K562 (cell line): Measurements from ENCODE around the gene PAN3. TPM values are rescaled to one million over a fixed set of nuclear protein-coding genes. Genes with fewer than 3 reads are reported as not detected.

Experiments used
- ATAC-seq: fragments of 200-7000 bp; cut with Tn5 transposase; 3 replicates; pipeline ENCODE4 v1.9.1; 2020; ENCODE audit warnings: moderate library complexity
- BruUV-seq: library from RNA; stranded (reverse); fragments of 400-500 nt; replicated peaks from 2 replicates; lab custom pipeline; 2021; lab: Mats Ljungman, UMichigan
- CTCF ChIA-PET: fragments of 300-600 bp; formaldehyde crosslinking; extraction: SDS; loops from one replicate; lab custom pipeline; 2021; ENCODE audit warnings: low intra/inter-chr PET ratio; lab: Yijun Ruan, JAX
- POLR2A ChIA-PET: fragments of 300-600, 350-650 bp; sonication (Branson Sonifier 250); formaldehyde crosslinking; extraction: SDS; loops from one replicate; lab custom pipeline; 2021; ENCODE audit warnings: antibody characterized with exemption, inconsistent platforms; lab: Yijun Ruan, JAX
- DNase-seq, 4 experiments: peaks; one replicate each; pipeline versions ENCODE4 v3.0.0 to v3.0.0-alpha.2; 2011 to 2018; ENCODE audit warnings: low spot score in 3 of 4, mixed read lengths in 3 of 4; ENCODE audit errors: extremely low read depth in 1 of 4
- FAIRE-seq: peaks from 2 replicates; lab custom pipeline; 2011; peaks lifted over from hg19 to GRCh38; lab: Jason Lieb, UNC
- H2AFZ ChIP-seq: 2 replicates; pipeline ENCODE4 v1.6.0; 2011; ENCODE audit warnings: low read depth, low read length, control low read depth, inconsistent platforms
- H3K27ac ChIP-seq: fragments of 200-600 bp; 3 replicates; pipeline ENCODE4 v1.8.0; 2011; ENCODE audit warnings: low read depth, mild to moderate bottlenecking, control low read depth, inconsistent platforms, low read length, moderate library complexity, mixed read lengths; ENCODE audit errors: extremely low read depth
- H3K27me3 ChIP-seq, 2 experiments: fragments of 300-600 bp in 1 of 2; 2 replicates in 1 of 2; 3 replicates in 1 of 2; pipeline versions ENCODE4 v1.6.0 to v1.8.0; 2011; ENCODE audit warnings: inconsistent platforms in 2 of 2, low read length in 2 of 2, mild to moderate bottlenecking in 1 of 2, mixed read lengths in 1 of 2, moderate library complexity in 1 of 2; ENCODE audit not compliant: control insufficient read depth in 2 of 2, insufficient read depth in 2 of 2
- H3K36me3 ChIP-seq: fragments of 300-600 bp; 3 replicates; pipeline ENCODE4 v1.8.0; 2011; ENCODE audit warnings: mild to moderate bottlenecking, low read length, inconsistent platforms; ENCODE audit not compliant: control insufficient read depth, insufficient read depth
- H3K4me1 ChIP-seq, 2 experiments: fragments of 200-600 bp in 1 of 2; replicated peaks in 1 of 2; 2 replicates in 1 of 2; 3 replicates in 1 of 2; pipeline versions ENCODE4 v1.5.1 to v1.8.0; 2011; ENCODE audit warnings: inconsistent platforms in 2 of 2, low read length in 2 of 2, mild to moderate bottlenecking in 1 of 2, mixed read lengths in 1 of 2, moderate library complexity in 1 of 2; ENCODE audit not compliant: control insufficient read depth in 2 of 2, insufficient read depth in 2 of 2
- H3K4me2 ChIP-seq: 2 replicates; pipeline ENCODE4 v1.6.1; 2011; ENCODE audit warnings: low read length, control low read depth, inconsistent platforms, mixed read lengths; ENCODE audit not compliant: insufficient read depth
- H3K4me3 ChIP-seq: fragments of 200-600 bp; sonication (generic), shearing (Covaris generic); 2 replicates; pipeline ENCODE4 v1.5.1; 2016; ENCODE audit warnings: control low read depth, inconsistent platforms
- H3K79me2 ChIP-seq: fragments of 200-600 bp; 3 replicates; pipeline ENCODE4 v1.8.0; 2011; ENCODE audit warnings: low read length, inconsistent platforms; ENCODE audit not compliant: control insufficient read depth, insufficient read depth
- H3K9ac ChIP-seq, 2 experiments: 2 replicates each; pipeline versions ENCODE4 v1.6.0 to v1.6.1; 2011; ENCODE audit warnings: low read depth in 2 of 2, low read length in 2 of 2, control low read depth in 1 of 2, inconsistent platforms in 1 of 2, mild to moderate bottlenecking in 1 of 2, mixed read lengths in 1 of 2; ENCODE audit not compliant: insufficient read depth in 1 of 2
- H3K9me1 ChIP-seq: one replicate; pipeline ENCODE4 v1.6.0; 2011; ENCODE audit warnings: inconsistent platforms, mild to moderate bottlenecking, low read length, moderate library complexity; ENCODE audit not compliant: control insufficient read depth, insufficient read depth
- H3K9me3 ChIP-seq: replicated peaks from 2 replicates; pipeline ENCODE4 v1.5.1; 2011; ENCODE audit warnings: low read depth, low read length, inconsistent platforms; ENCODE audit not compliant: control insufficient read depth, insufficient read depth
- H4K20me1 ChIP-seq: replicated peaks from 2 replicates; pipeline ENCODE4 v1.6.1; 2011; ENCODE audit warnings: low read length, inconsistent platforms, mixed read lengths; ENCODE audit not compliant: control insufficient read depth, insufficient read depth
- ADNP ChIP-seq: fragments of 200-800 bp; sonication (Bioruptor generic); IDR thresholded peaks from 2 replicates; pipeline ENCODE4 v1.6.1; 2016; ENCODE audit warnings: missing genetic modification characterization, missing compliant biosample characterization
- CBX3 ChIP-seq, 2 experiments: IDR thresholded peaks; 1 replicate in 1 of 2; 2 replicates in 1 of 2; pipeline ENCODE4 v1.6.1; 2012; ENCODE audit warnings: inconsistent platforms in 2 of 2, low read length in 2 of 2, borderline replicate concordance in 1 of 2, control low read depth in 1 of 2
- NCOA6 ChIP-seq: fragments of 450-650 bp; IDR thresholded peaks from 2 replicates; pipeline ENCODE4 v1.6.1; 2017; ENCODE audit warnings: mild to moderate bottlenecking
- NFATC3 ChIP-seq: fragments of 450-650 bp; IDR thresholded peaks from 2 replicates; pipeline ENCODE4 v1.6.1; 2017; ENCODE audit warnings: mild to moderate bottlenecking
- SAFB2 ChIP-seq: fragments of 200-400 bp; formaldehyde crosslinking; IDR thresholded peaks from 2 replicates; pipeline ENCODE4 v1.6.1; 2018; ENCODE audit warnings: borderline replicate concordance, low read length, low read depth, moderate library complexity; ENCODE audit not compliant: severe bottlenecking
- THRB ChIP-seq: fragments of 450-650 bp; formaldehyde crosslinking; conservative IDR thresholded peaks from 2 replicates; pipeline ENCODE4 v1.4.0; 2022; ENCODE audit warnings: mild to moderate bottlenecking, missing genetic modification characterization
- ZNF584 ChIP-seq: fragments of 200-800 bp; sonication (Bioruptor generic); IDR thresholded peaks from 2 replicates; pipeline ENCODE4 v1.6.1; 2016; ENCODE audit warnings: low read depth, mild to moderate bottlenecking, missing genetic modification characterization, missing compliant biosample characterization
- WGBS: fragments of 100-300 bp; shearing (Covaris generic); methylation state at CpG from one replicate; pipeline ENCODE4 v1.1.6; 2016; ENCODE audit warnings: low coverage, mixed read lengths; ENCODE audit not compliant: insufficient coverage; ENCODE audit errors: missing lambda C conversion rate; 5-methylcytosine and 5-hydroxymethylcytosine counted together
- in situ Hi-C: fragments of 300-500 bp; cut with MboI; formaldehyde crosslinking; loops from 4 replicates; pipeline ENCODE4 v1.15.0; 2018; ENCODE audit warnings: inconsistent platforms, mixed read lengths
- intact Hi-C: fragments of 100-400 bp; cut with micrococcal nuclease; formaldehyde crosslinking; loops from 2 replicates; pipeline ENCODE4 v1.14.2; 2022
- polyA plus RNA-seq, 8 experiments: library from polyadenylated mRNA; depleted of rRNA in 4 of 8; stranded (reverse) in 5 of 8; unstranded in 3 of 8; fragments of >200 nt; fragmentation: Nextera tagmentation in 2 of 8; fragmentation: Illumina TruSeq in 1 of 8; extraction: Ambion mirVana in 2 of 8; extraction: Trizol in 1 of 8; gene quantifications; 2 replicates each; pipeline versions ENCODE4 v1.2.1 to v1.2.3, GENCODE V29; 2011 to 2014; ENCODE audit warnings: inconsistent platforms in 1 of 8, missing spikeins in 1 of 8
- total RNA-seq, 7 experiments: library from RNA; depleted of rRNA in 6 of 7; stranded (reverse); fragments of >200 nt in 6 of 7; fragmentation: Illumina TruSeq in 2 of 7; extraction: Trizol in 2 of 7; gene quantifications; 2 replicates each; pipeline versions ENCODE4 v1.2.1 to v1.2.3, GENCODE V29; 2011 to 2021; ENCODE audit warnings: low replicate concordance in 1 of 7

Gene PAN3
- total and polyA plus RNA-seq, 9 of the 15 experiments (the other 6 are each of a cell fraction or from before 2014, with no cell fraction given): 7.2 to 19.9 (median 11.6) TPM

DNA sequence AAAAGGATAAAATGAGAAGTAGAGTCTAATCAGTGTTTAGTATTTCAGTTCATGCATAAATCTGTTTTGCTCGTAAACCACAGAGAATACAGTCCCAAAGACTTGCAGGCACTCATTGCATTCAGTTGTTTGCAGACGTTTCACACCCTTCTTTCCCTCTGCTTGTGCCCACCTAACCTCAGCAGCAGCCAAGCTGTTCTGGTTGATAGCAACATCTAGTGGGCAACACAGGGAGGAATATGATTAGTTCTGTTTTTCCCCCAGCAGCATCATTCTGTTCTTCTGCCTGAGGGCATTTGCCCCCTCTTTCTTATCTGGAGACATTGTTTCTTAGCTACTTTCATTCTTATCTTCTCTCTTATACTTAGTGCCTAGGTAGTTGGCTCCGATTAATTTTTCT is 135.6 kb downstream of the PAN3 start:
- CTCF ChIA-PET: no interaction called here
- H2AFZ ChIP-seq: no peak overlapping the region
- intact Hi-C loops: no loop called here
- ATAC-seq (no peak), FAIRE-seq (no peak), DNase-seq (no peak)
- H4K20me1 ChIP-seq: no peaks in the 10 kb centered on the region
- WGBS: 71% methylated on average over 3 of the region's 3 CpGs
- H3K9me3 ChIP-seq: no peaks in the 10 kb centered on the region
- POLR2A ChIA-PET: interaction anchor here (1.1 kb wide), 1 partner anchor 13 kb away, joined by 3 read pairs; no protein-coding TSS in a partner anchor
- H3K4me3 ChIP-seq: no peak overlapping the region
- peaks cover 38% of the 10 kb centered on the region; the same call in 2 of the 3 replicates for H3K36me3 ChIP-seq
- H3K27me3 ChIP-seq: no peaks in the 10 kb centered on the region
- H3K4me1 ChIP-seq: no peaks in the 10 kb centered on the region
- H3K9ac ChIP-seq: no peak overlapping the region
- H3K9me1 ChIP-seq: no peaks in the 10 kb centered on the region
- no peak for TF ChIP-seq CBX3 (IDR thresholded peaks at IDR 0.05; ENCODE audit: borderline replicate concordance in 1 of 2, low read length in 2 of 2)
- no peak for TF ChIP-seq NFATC3
- no peak for TF ChIP-seq ZNF584 (CRISPR knock-in tag)
- TF ChIP-seq THRB (CRISPR knock-in tag): no peak
- no peak for TF ChIP-seq NCOA6
- TF ChIP-seq ADNP: no peak
- TF ChIP-seq SAFB2: no peak
- no peak overlapping the region for H3K4me2 ChIP-seq
- no peaks in the 10 kb centered on the region for H3K79me2 ChIP-seq
- in situ Hi-C loops: no loop called here
- H3K27ac ChIP-seq: no peak overlapping the region
- BruUV-seq: no TSS peak
